GM12892 (cell line): Measurements from ENCODE around the gene MARCHF9.

ENCODE experiments used
- POLR2A ChIP-seq: IDR thresholded peaks from 2 replicates; pipeline ENCODE4 v1.6.1; 2011; ENCODE audit warnings: low read depth, low read length, control low read depth
- POLR2AphosphoS5 ChIP-seq: IDR thresholded peaks from 2 replicates; pipeline ENCODE4 v1.6.1; 2011; ENCODE audit warnings: low read depth, low read length, control low read depth
- TAF1 ChIP-seq: IDR thresholded peaks from 2 replicates; pipeline ENCODE4 v1.6.1; 2011; ENCODE audit warnings: low read depth, mild to moderate bottlenecking, control low read depth, low read length, borderline replicate concordance

DNA sequence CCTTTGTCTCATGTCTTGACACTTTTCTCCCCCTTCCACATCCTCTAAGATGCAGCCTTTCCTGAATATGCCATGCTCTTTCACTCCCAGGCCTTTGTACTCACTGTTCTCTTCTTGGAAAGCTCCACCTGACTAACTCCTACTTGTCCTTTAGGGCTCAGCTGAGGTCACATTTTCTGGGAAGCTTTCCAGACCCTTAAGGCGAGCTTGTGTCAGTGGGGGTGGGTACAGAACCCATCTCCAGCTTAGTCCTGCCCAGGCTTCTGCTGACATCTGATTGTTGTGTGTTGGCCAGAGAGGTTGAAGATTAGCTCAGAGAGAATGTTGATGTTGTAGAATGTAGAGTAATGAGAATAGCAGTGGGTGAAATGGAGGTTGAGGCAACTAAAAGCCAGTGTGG lies 24.8 kb downstream of the MARCHF9 start:
- TF ChIP-seq POLR2A (no peak), POLR2AphosphoS5 (no peak), TAF1 (no peak)
